Psoas muscle (tissue), 8 donors: ENCODE measurements around the gene TRIM8. TPM values are rescaled to one million over a fixed set of nuclear protein-coding genes. Genes with fewer than 3 reads are reported as not detected.

Experiments used
- ATAC-seq, 4 donors: fragments of 200-7000 bp; cut with Tn5 transposase; one replicate each; pipeline ENCODE4 v1.9.1; 2020; ENCODE audit warnings: moderate library complexity in 3 of 4, mild to moderate bottlenecking in 2 of 4
- DNase-seq, 2 donors: peaks; one replicate each; pipeline ENCODE4 v3.0.0-alpha.2; 2020
- H3K27ac ChIP-seq: fragments of 200-600 bp; one replicate; pipeline ENCODE4 v1.8.0; 2022
- H3K27me3 ChIP-seq, 3 donors: fragments of 200-600 bp in 1 of 3; one replicate each; pipeline versions ENCODE4 v1.6.1 to v1.8.0; 2013 to 2022; ENCODE audit warnings: low read length in 2 of 3, mild to moderate bottlenecking in 2 of 3, moderate library complexity in 1 of 3; ENCODE audit not compliant: insufficient read depth in 3 of 3
- H3K36me3 ChIP-seq, 2 donors: fragments of 200-600 bp in 1 of 2; one replicate each; pipeline versions ENCODE4 v1.6.1 to v1.8.0; 2013 to 2022; ENCODE audit warnings: low read depth in 1 of 2, mild to moderate bottlenecking in 1 of 2, moderate library complexity in 1 of 2; ENCODE audit not compliant: insufficient read depth in 1 of 2
- H3K4me1 ChIP-seq: fragments of 200-600 bp; one replicate; pipeline ENCODE4 v1.8.0; 2022
- H3K4me3 ChIP-seq: fragments of 200-600 bp; one replicate; pipeline ENCODE4 v1.8.0; 2022; ENCODE audit warnings: mild to moderate bottlenecking
- H3K9me3 ChIP-seq: fragments of 200-600 bp; one replicate; pipeline ENCODE4 v1.8.0; 2022
- WGBS, 3 donors: extraction: QIAGEN DNeasy Blood & Tissue Kit; methylation state at CpG; one replicate each; pipeline versions ENCODE4 v1.1.6 to v1.1.7; 2013; 5-methylcytosine and 5-hydroxymethylcytosine counted together
- intact Hi-C, 2 donors: fragments of 100-400 bp; cut with DNase I; formaldehyde crosslinking; loops; one replicate each; pipeline versions ENCODE4 v1.11.0 to v1.14.2; 2022
- polyA plus RNA-seq, 3 donors: library from polyadenylated mRNA; stranded (reverse); fragments of 200-250 nt; gene quantifications; one replicate each; pipeline ENCODE4 v1.2.3, GENCODE V29; 2013
- total RNA-seq, 4 donors: library from RNA; stranded (reverse); fragmentation: NEBNext Ultra II Directional in 2 of 4; extraction: Animal tissue kit (Norgen Biotek cat#: 25700) in 2 of 4; gene quantifications; one replicate each; pipeline versions ENCODE4 v1.2.1 to v1.2.4, GENCODE V29; 2021 to 2023
- TF ChIP-seq, protein P1 (sequence below): fragments of 200-600 bp; IDR thresholded peaks from one replicate; pipeline ENCODE4 v1.8.0; 2022; ENCODE audit warnings: antibody characterized with exemption
- donor health status: healthy with polysubstance abuse.
- donor health status: DM: no; HTN: no; CAD: no; lungs with moderate emphysema.
- donor health status: Bipolar disorder and iron deficiency.
- donor health status: healthy.
- donor health status: DM: yes; HTN: yes; CAD: no.
- donor health status: DM: no; HTN: no; CAD: no.
- donor health status: DM: no; HTN: no; CAD: no.
- donor health status: DM: yes; HTN: yes; CAD: no.

Gene TRIM8
- total and polyA plus RNA-seq, 7 donors, result 57.6 to 166 (median 97.2) TPM

GRCh38 chr10:102704915-102705314 lies 60.6 kb downstream of the TRIM8 start:
- TF ChIP-seq, protein P1, sequence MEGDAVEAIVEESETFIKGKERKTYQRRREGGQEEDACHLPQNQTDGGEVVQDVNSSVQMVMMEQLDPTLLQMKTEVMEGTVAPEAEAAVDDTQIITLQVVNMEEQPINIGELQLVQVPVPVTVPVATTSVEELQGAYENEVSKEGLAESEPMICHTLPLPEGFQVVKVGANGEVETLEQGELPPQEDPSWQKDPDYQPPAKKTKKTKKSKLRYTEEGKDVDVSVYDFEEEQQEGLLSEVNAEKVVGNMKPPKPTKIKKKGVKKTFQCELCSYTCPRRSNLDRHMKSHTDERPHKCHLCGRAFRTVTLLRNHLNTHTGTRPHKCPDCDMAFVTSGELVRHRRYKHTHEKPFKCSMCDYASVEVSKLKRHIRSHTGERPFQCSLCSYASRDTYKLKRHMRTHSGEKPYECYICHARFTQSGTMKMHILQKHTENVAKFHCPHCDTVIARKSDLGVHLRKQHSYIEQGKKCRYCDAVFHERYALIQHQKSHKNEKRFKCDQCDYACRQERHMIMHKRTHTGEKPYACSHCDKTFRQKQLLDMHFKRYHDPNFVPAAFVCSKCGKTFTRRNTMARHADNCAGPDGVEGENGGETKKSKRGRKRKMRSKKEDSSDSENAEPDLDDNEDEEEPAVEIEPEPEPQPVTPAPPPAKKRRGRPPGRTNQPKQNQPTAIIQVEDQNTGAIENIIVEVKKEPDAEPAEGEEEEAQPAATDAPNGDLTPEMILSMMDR, result no peak
- 84 to 90% (median 87%) methylated on average over 6 of the region's 6 CpGs for WGBS, 3 donors
- Histone ChIP-seq H3K27ac (no peak overlapping the region), H3K27me3 (no peaks in the 10 kb centered on the region), H3K4me3 (no peak overlapping the region), H3K36me3 (peaks cover 0 to 7% of the 10 kb centered on the region in 2 donors), H3K4me1 (no peaks in the 10 kb centered on the region), H3K9me3 (no peaks in the 10 kb centered on the region)
- ATAC-seq, result no peak
- no peak for DNase-seq
- intact Hi-C loops, result no loop called here

- H3K4me1 ChIP-seq, result no peaks in the 10 kb centered on the region
- TF ChIP-seq, protein P1, result no peak
- intact Hi-C loops, result no loop called here
- ATAC-seq, result no peak
- H3K9me3 ChIP-seq, result no peaks in the 10 kb centered on the region
- H3K4me3 ChIP-seq, result no peak overlapping the region
- H3K36me3 ChIP-seq, result peaks cover 0 to 7% of the 10 kb centered on the region in 2 donors
- WGBS, 3 donors, result 67 to 71% (median 71%) methylated on average over 2 of the region's 2 CpGs
- H3K27ac ChIP-seq, result no peak overlapping the region
- no peaks in the 10 kb centered on the region for H3K27me3 ChIP-seq
- no peak for DNase-seq
Observed at GRCh38 chr10:102705531-102705930, 61.3 kb downstream of the TRIM8 start.

Other genes starting within 250 kb of the TRIM8 start
- 10 to 100 TPM; 11.3 to 86.0 (median 12.7) TPM for gene NFKB2, start 248.8 kb upstream of the TRIM8 start, total RNA-seq
- gene NFKB2, start 248.8 kb upstream of the TRIM8 start, polyA plus RNA-seq, result 10 to 100 TPM in 2 of 3 donors, 1 to 10 TPM in 1; 8.3 to 13.2 (median 10.9) TPM
- 1 to 10 TPM in 1 of 4 donors, under 1 TPM in 3; 0.15 to 1.7 (median 0.51) TPM for gene PSD, start 225.7 kb upstream of the TRIM8 start, total RNA-seq
- 1 to 10 TPM in 1 of 3 donors, under 1 TPM in 1, not detected in 1; 0.25 to 1.0 TPM for gene PSD, start 225.7 kb upstream of the TRIM8 start, polyA plus RNA-seq
- 10 to 100 TPM in 2 of 4 donors, 1 to 10 TPM in 2; 7.9 to 13.3 (median 9.5) TPM for gene FBXL15, start 223.6 kb upstream of the TRIM8 start, total RNA-seq
- 10 to 100 TPM; 10.8 to 14.8 (median 13.0) TPM for gene FBXL15, start 223.6 kb upstream of the TRIM8 start, polyA plus RNA-seq
- 10 to 100 TPM; 53.3 to 81.9 (median 73.3) TPM for gene CUEDC2, start 211.9 kb upstream of the TRIM8 start, total RNA-seq
- gene CUEDC2, start 211.9 kb upstream of the TRIM8 start, polyA plus RNA-seq, result 100 to 1,000 TPM in 1 of 3 donors, 10 to 100 TPM in 2; 56.3 to 103 (median 77.2) TPM
- gene C10orf95, start 192.9 kb upstream of the TRIM8 start, total RNA-seq, result not detected
- gene C10orf95, start 192.9 kb upstream of the TRIM8 start, polyA plus RNA-seq, result under 1 TPM in 1 of 3 donors, not detected in 2; 0.01 TPM
- 100 to 1,000 TPM; 119 to 188 (median 148) TPM for gene ACTR1A, start 141.8 kb upstream of the TRIM8 start, total RNA-seq
- gene ACTR1A, start 141.8 kb upstream of the TRIM8 start, polyA plus RNA-seq, result 100 to 1,000 TPM in 2 of 3 donors, 10 to 100 TPM in 1; 76.2 to 181 (median 101) TPM
- 1 to 10 TPM; 4.8 to 6.8 (median 5.5) TPM for gene SUFU, start 140.5 kb upstream of the TRIM8 start, total RNA-seq
- gene SUFU, start 140.5 kb upstream of the TRIM8 start, polyA plus RNA-seq, result 1 to 10 TPM; 2.1 to 6.3 (median 2.2) TPM
- 1 to 10 TPM; 2.8 to 5.3 (median 3.3) TPM for gene ARL3, start 69.9 kb downstream of the TRIM8 start, total RNA-seq
- 1 to 10 TPM; 3.4 to 6.5 (median 4.9) TPM for gene ARL3, start 69.9 kb downstream of the TRIM8 start, polyA plus RNA-seq
- 1 to 10 TPM; 1.2 to 3.2 (median 2.0) TPM for gene SFXN2, start 70.2 kb downstream of the TRIM8 start, total RNA-seq
- 1 to 10 TPM in 2 of 3 donors, under 1 TPM in 1; 0.45 to 1.7 (median 1.5) TPM for gene SFXN2, start 70.2 kb downstream of the TRIM8 start, polyA plus RNA-seq
- gene WBP1L, start 99.5 kb downstream of the TRIM8 start, total RNA-seq, result 10 to 100 TPM; 47.2 to 77.2 (median 54.5) TPM
- 10 to 100 TPM; 26.4 to 56.4 (median 54.1) TPM for gene WBP1L, start 99.5 kb downstream of the TRIM8 start, polyA plus RNA-seq
- 10 to 100 TPM in 1 of 4 donors, under 1 TPM in 2, not detected in 1; 0.17 to 21.1 (median 0.82) TPM for gene CYP17A1, start 192.9 kb downstream of the TRIM8 start, total RNA-seq
- gene CYP17A1, start 192.9 kb downstream of the TRIM8 start, polyA plus RNA-seq, result under 1 TPM; 0.03 to 0.24 (median 0.18) TPM
- gene BORCS7, start 209.8 kb downstream of the TRIM8 start, total RNA-seq, result 10 to 100 TPM; 13.3 to 23.9 (median 19.0) TPM
- gene BORCS7, start 209.8 kb downstream of the TRIM8 start, polyA plus RNA-seq, result 10 to 100 TPM; 15.3 to 31.9 (median 31.0) TPM
- gene AS3MT, start 225.0 kb downstream of the TRIM8 start, total RNA-seq, result 1 to 10 TPM; 1.8 to 3.0 (median 2.0) TPM
- 1 to 10 TPM in 2 of 3 donors, under 1 TPM in 1; 0.96 to 4.9 (median 4.1) TPM for gene AS3MT, start 225.0 kb downstream of the TRIM8 start, polyA plus RNA-seq